ENCODE results near the gene SNRPB2. TPM values are rescaled to one million over a fixed set of nuclear protein-coding genes. Genes with fewer than 3 reads are reported as not detected.

SNRPB2 gene
- total and polyA plus RNA-seq, 9 of the 15 experiments (the other 6 are each of a cell fraction or from before 2014, with no cell fraction given) = 40.0 to 131 (median 89.4) TPM

GRCh38 chr20:16729565-16730460, at the start of gene SNRPB2 (continued):
- TF ChIP-seq REST (IDR thresholded peaks at IDR 0.05; ENCODE audit: borderline replicate concordance) (peak; percentile 99), REST (CRISPR knock-in tag; IDR thresholded peaks at IDR 0.05; ENCODE audit: low read depth) (no peak), RFX5 (IDR thresholded peaks at IDR 0.05; ENCODE audit: low read depth, low read length) (no peak), E2F5 (CRISPR knock-in tag; IDR thresholded peaks at IDR 0.05) (no peak), TCFL5 (CRISPR knock-in tag; conservative IDR thresholded peaks at IDR 0.05) (no peak), U2AF2 (optimal IDR thresholded peaks at IDR 0.05; ENCODE audit: low read depth, low read length) (no peak), SIN3B (IDR thresholded peaks at IDR 0.05; ENCODE audit: low read depth) (peak; percentile 78), YY1 (IDR thresholded peaks at IDR 0.05; ENCODE audit: borderline replicate concordance in 1 of 3, control insufficient read depth in 1 of 3, extremely low read depth in 1 of 3, insufficient read depth in 3 of 3, insufficient read length in 1 of 3, insufficient replicate concordance in 2 of 3, low read depth in 1 of 3, low read length in 2 of 3) (peak in 2 of 3 experiments; percentile 59 to 80), ZMIZ1 (IDR thresholded peaks at IDR 0.05; ENCODE audit: low read depth in 2 of 2, low read length in 2 of 2) (peak in 1 of 2 experiments; percentile 98; a peak in 2 of 4 replicates), ZNF324 (CRISPR knock-in tag; IDR thresholded peaks at IDR 0.05) (no peak)
- TF ChIP-seq, protein P1, sequence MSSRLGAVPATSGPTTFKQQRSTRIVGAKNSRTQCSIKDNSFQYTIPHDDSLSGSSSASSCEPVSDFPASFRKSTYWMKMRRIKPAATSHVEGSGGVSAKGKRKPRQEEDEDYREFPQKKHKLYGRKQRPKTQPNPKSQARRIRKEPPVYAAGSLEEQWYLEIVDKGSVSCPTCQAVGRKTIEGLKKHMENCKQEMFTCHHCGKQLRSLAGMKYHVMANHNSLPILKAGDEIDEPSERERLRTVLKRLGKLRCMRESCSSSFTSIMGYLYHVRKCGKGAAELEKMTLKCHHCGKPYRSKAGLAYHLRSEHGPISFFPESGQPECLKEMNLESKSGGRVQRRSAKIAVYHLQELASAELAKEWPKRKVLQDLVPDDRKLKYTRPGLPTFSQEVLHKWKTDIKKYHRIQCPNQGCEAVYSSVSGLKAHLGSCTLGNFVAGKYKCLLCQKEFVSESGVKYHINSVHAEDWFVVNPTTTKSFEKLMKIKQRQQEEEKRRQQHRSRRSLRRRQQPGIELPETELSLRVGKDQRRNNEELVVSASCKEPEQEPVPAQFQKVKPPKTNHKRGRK (tag; IDR thresholded peaks at IDR 0.05) = no peak

Measured in K562 (cell line).